Esophagus muscularis mucosa (tissue), 4 donors: ENCODE measurements around the gene OR6K2. TPM values are rescaled to one million over a fixed set of nuclear protein-coding genes. Genes with fewer than 3 reads are reported as not detected.

Experiments
- DNase-seq: peaks from one replicate; pipeline ENCODE4 v3.0.0-alpha.2; 2017; ENCODE audit errors: extremely low spot score
- H3K27ac ChIP-seq, 4 donors: fragments of 200-600 bp; sonication (generic); replicated peaks in 1 of 4; 1 replicate in 3 of 4; 2 replicates in 1 of 4; pipeline ENCODE4 v1.5.1; 2016 to 2019; ENCODE audit warnings: mild to moderate bottlenecking in 1 of 4
- H3K27me3 ChIP-seq, 4 donors: fragments of 200-600 bp; sonication (generic); one replicate each; pipeline versions ENCODE4 v1.5.1 to v1.6.0; 2016 to 2019
- H3K36me3 ChIP-seq, 4 donors: fragments of 200-600 bp; sonication (generic); one replicate each; pipeline ENCODE4 v1.5.1; 2016 to 2019
- H3K4me1 ChIP-seq, 4 donors: fragments of 200-600 bp; sonication (generic); one replicate each; pipeline ENCODE4 v1.5.1; 2016 to 2019
- H3K4me3 ChIP-seq, 4 donors: fragments of 200-600 bp; sonication (generic); 1 replicate in 2 of 4; 2 replicates in 2 of 4; pipeline ENCODE4 v1.5.1; 2016 to 2019; ENCODE audit warnings: mild to moderate bottlenecking in 4 of 4, moderate library complexity in 1 of 4
- H3K9me3 ChIP-seq, 4 donors: fragments of 200-600 bp; sonication (generic); 1 replicate in 3 of 4; 2 replicates in 1 of 4; pipeline ENCODE4 v1.5.1; 2016 to 2019
- EP300 ChIP-seq: sonication (generic); formaldehyde crosslinking; IDR thresholded peaks from one replicate; pipeline ENCODE4 v1.6.1; 2017; ENCODE audit warnings: antibody characterized with exemption
- POLR2A ChIP-seq: fragments of 450-650 bp; IDR thresholded peaks from one replicate; pipeline ENCODE4 v1.6.1; 2017; ENCODE audit warnings: antibody characterized with exemption, moderate library complexity, mild to moderate bottlenecking, low read depth
- POLR2AphosphoS5 ChIP-seq, 2 donors: sonication (generic); formaldehyde crosslinking; IDR thresholded peaks; one replicate each; pipeline ENCODE4 v1.6.1; 2017; ENCODE audit warnings: antibody characterized with exemption in 2 of 2
- WGBS: methylation state at CpG from one replicate; pipeline ENCODE4 v1.1.5; 2018; 5-methylcytosine and 5-hydroxymethylcytosine counted together
- intact Hi-C: fragments of 100-400 bp; cut with DNase I; formaldehyde crosslinking; loops from one replicate; pipeline ENCODE4 v1.15.1; 2023
- total RNA-seq, 4 donors: library from RNA; depleted of rRNA; stranded (reverse); fragments of >200 nt; gene quantifications; one replicate each; pipeline versions ENCODE4 v1.1.0 to v1.2.1, GENCODE V29; 2016
- TF ChIP-seq, protein P1 (sequence below), 3 experiments: fragments of 200-600 bp in 2 of 3; fragments of 450-650 bp in 1 of 3; sonication (generic) in 2 of 3; IDR thresholded peaks; one replicate each; pipeline ENCODE4 v1.5.1; 2017 to 2019; ENCODE audit warnings: antibody characterized with exemption in 3 of 3, mild to moderate bottlenecking in 2 of 3, moderate library complexity in 1 of 3

OR6K2 gene
- total RNA-seq, 4 donors from 2014 or later: not detected

DNA sequence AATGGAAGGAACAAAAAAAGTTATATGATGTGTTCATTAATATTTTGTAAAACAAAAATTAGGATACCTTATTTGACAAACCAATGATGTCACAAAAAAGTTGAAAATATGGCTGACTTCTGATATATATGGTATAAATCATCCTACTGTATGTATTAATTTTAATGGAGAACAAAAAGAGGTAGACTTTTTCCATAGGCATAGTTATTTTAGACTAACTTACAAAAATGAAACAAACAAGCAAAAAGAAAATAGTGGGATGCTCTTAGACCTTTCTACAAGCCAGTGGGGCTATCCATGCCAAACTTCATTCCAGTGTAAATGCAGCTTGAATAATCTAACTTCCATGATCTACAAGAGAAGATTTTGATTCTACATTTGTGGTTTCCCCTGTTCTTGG is 13.4 kb downstream of the OR6K2 start:
- Histone ChIP-seq H3K4me3 (no peak overlapping the region), H3K9me3 (no peaks in the 10 kb centered on the region), H3K27me3 (no peaks in the 10 kb centered on the region), H3K36me3 (no peaks in the 10 kb centered on the region), H3K4me1 (no peaks in the 10 kb centered on the region), H3K27ac (no peak overlapping the region)
- TF ChIP-seq, protein P1, sequence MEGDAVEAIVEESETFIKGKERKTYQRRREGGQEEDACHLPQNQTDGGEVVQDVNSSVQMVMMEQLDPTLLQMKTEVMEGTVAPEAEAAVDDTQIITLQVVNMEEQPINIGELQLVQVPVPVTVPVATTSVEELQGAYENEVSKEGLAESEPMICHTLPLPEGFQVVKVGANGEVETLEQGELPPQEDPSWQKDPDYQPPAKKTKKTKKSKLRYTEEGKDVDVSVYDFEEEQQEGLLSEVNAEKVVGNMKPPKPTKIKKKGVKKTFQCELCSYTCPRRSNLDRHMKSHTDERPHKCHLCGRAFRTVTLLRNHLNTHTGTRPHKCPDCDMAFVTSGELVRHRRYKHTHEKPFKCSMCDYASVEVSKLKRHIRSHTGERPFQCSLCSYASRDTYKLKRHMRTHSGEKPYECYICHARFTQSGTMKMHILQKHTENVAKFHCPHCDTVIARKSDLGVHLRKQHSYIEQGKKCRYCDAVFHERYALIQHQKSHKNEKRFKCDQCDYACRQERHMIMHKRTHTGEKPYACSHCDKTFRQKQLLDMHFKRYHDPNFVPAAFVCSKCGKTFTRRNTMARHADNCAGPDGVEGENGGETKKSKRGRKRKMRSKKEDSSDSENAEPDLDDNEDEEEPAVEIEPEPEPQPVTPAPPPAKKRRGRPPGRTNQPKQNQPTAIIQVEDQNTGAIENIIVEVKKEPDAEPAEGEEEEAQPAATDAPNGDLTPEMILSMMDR (IDR thresholded peaks at IDR 0.05): no peak
- no peak for TF ChIP-seq POLR2AphosphoS5 (IDR thresholded peaks at IDR 0.05)
- no peak for TF ChIP-seq EP300
- no peak for TF ChIP-seq POLR2A
- DNase-seq: no peak
- intact Hi-C loops: no loop called here

DNA sequence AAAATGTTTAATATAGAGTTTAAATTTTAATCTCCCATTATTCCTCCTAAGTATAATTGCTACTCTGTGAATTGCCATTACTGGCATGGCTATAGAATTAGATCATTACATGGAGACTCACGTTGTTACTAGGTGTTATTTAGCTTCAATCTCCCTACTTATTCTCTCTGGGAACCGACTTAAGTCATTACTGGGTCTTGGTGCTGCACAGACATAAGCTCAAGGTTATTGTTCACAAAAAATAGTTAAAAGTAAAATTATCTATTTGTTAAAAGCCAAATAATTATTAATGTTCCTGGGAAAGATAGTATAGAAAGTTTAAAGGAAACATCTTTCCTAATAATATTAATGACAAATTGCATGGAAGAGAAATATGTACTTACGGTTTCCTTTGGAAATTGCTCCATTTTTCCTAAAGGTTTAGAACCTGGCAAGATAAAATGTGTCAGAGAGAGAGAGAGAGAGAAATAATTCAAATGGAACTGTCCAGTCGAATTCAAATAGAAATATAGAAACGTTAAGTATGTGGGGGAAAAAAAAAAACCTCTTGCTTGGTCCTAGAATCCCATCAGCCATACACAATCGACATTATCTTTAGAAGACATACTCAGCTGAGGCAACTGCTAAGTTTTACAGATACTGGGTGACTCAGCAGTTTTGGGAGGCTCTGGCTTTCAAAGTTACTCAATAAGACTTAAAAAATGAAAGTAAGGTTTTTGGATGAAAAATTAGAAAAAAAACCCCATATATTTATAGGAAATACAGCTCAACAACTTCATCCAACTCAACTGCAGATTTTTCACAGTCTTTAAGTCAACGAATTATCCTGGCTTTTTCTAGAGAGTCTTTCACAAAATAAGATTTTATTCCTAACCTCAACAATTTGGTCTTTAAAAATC is 14.1 kb downstream of the OR6K2 start, which contains the start of gene SPTA1:
Gene SPTA1 (minus strand): TSS at position 605 of the 899 bp plus-strand sequence. CDS start 198 bp downstream, at position 407.
- H3K27ac ChIP-seq: no peak within 1 kb of the TSS
- H3K27me3 ChIP-seq: no peaks in the 10 kb centered on the region
- DNase-seq: no peak
- H3K4me1 ChIP-seq: no peaks in the 10 kb centered on the region
- no peaks in the 10 kb centered on the region for H3K9me3 ChIP-seq
- H3K4me3 ChIP-seq: no peak within 1 kb of the TSS
- intact Hi-C loops: no loop called here
- 49% methylated on average over 7 of the region's 7 CpGs for WGBS
- H3K36me3 ChIP-seq: no peaks in the 10 kb centered on the region
- no peak for TF ChIP-seq POLR2AphosphoS5 (IDR thresholded peaks at IDR 0.05)
- no peak for TF ChIP-seq EP300
- TF ChIP-seq, protein P1 (IDR thresholded peaks at IDR 0.05): no peak
- TF ChIP-seq POLR2A: no peak

DNA sequence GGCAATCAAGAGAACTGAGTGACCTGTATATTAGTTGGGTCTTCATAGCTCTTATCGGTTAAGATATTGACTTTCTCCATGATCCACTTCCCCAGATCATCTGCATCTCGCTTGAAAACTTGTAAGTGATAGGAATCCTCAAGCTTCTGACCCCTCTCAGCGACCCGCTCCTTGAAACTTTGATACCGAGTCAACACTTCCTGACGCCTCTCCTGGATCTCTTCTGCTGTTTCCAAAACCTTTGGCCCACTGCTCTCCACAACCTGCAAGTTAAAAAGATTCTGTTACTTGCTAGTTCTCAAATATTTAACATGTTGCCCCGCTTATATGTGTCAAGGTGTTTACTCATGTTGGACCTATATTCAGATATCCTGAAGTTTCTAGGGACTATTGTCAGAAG is 15.4 kb downstream of the OR6K2 start:
- Histone ChIP-seq H3K4me3 (no peak overlapping the region), H3K27ac (no peak overlapping the region), H3K4me1 (no peaks in the 10 kb centered on the region), H3K36me3 (no peaks in the 10 kb centered on the region), H3K27me3 (no peaks in the 10 kb centered on the region), H3K9me3 (no peaks in the 10 kb centered on the region)
- intact Hi-C loops: no loop called here
- 68% methylated on average over 7 of the region's 7 CpGs for WGBS
- no peak for DNase-seq
- TF ChIP-seq POLR2AphosphoS5 (IDR thresholded peaks at IDR 0.05) (no peak), EP300 (no peak)

DNA sequence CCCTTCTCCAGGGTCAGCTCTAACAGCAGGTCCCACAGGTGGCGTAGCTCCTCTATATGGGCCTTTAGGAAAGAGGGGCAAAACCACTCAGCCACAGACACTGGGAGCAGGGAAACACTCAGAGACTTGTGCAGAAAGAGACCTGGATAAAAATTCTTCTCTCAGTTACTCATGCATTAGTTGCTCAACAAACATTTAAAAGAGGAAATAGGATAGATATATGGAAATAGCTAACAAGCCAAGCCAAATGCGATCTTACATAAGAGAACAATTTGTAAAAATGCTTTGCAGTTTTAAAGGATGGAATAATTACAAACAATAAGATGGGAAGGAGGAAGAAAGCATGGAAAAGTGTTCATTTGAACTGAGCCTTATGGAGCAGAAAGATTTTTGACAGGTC is 18.8 kb downstream of the OR6K2 start:
- H3K4me3 ChIP-seq: no peak overlapping the region
- no peak overlapping the region for H3K27ac ChIP-seq
- no peak for TF ChIP-seq POLR2AphosphoS5 (IDR thresholded peaks at IDR 0.05)
- no peak for TF ChIP-seq POLR2A
- TF ChIP-seq, protein P1 (IDR thresholded peaks at IDR 0.05): no peak
- no peak for TF ChIP-seq EP300
- no peaks in the 10 kb centered on the region for H3K4me1 ChIP-seq
- H3K27me3 ChIP-seq: no peaks in the 10 kb centered on the region
- intact Hi-C loops: no loop called here
- no peaks in the 10 kb centered on the region for H3K36me3 ChIP-seq
- 80% methylated on average over 2 of the region's 2 CpGs for WGBS
- DNase-seq: no peak
- no peaks in the 10 kb centered on the region for H3K9me3 ChIP-seq

DNA sequence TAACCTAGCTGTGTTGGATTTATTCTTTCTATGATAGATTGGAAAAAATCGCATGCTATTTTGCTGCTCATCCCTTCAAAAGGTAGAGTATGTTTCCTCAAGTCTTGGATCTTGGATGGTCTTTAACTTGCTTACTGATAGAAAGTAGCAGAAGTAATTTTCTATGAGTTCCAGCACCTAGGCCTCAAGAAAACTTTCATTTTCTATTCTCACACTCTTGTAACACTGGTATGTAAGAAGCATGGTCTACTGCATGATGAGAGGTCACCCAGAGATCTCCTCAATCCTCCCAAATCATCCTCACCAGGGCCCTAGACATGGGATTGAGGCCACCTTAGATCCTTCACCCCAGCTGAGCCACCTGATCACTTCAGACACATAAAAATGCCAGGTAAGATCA is 21.2 kb downstream of the OR6K2 start:
- no peaks in the 10 kb centered on the region for H3K36me3 ChIP-seq
- no peaks in the 10 kb centered on the region for H3K9me3 ChIP-seq
- 100% methylated on average over 1 of the region's 1 CpG for WGBS
- no peaks in the 10 kb centered on the region for H3K4me1 ChIP-seq
- no peak overlapping the region for H3K4me3 ChIP-seq
- no peak for DNase-seq
- H3K27ac ChIP-seq: no peak overlapping the region
- TF ChIP-seq POLR2A (no peak), POLR2AphosphoS5 (IDR thresholded peaks at IDR 0.05) (no peak)
- TF ChIP-seq, protein P1 (IDR thresholded peaks at IDR 0.05): no peak
- no peaks in the 10 kb centered on the region for H3K27me3 ChIP-seq
- intact Hi-C loops: no loop called here
